AG08395 (cell line): ENCODE data around the gene HERC6.
"Not testable (repeated sequence)": the region's sequence is repeated elsewhere in the genome, so short reads cannot be mapped to it uniquely, and the experiment has no call there.

Source experiments
- DNase-seq: peaks from one replicate; pipeline ENCODE4 v3.0.0; 2012; ENCODE audit warnings: mixed read lengths, low spot score

HERC6 gene

DNA sequence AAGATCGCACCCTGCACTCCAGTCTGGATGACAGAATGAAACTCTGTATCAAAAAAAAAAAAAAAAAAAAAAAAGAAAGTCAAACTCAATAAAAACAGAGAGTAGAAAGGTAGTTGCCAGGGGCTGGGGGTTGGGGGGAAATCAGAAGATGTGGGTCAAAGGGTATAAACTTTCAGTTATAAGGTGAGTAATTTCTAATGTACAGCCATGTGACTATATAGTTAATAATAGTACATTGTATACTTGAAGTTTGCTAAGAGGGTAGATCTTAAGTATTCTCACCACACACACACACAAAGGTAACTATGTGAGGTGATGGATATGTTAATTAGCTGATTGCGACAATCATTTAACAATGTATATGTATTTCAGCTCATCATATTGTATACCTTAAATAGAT lies 11.5 kb downstream of the HERC6 start:
- no peak for DNase-seq

DNA sequence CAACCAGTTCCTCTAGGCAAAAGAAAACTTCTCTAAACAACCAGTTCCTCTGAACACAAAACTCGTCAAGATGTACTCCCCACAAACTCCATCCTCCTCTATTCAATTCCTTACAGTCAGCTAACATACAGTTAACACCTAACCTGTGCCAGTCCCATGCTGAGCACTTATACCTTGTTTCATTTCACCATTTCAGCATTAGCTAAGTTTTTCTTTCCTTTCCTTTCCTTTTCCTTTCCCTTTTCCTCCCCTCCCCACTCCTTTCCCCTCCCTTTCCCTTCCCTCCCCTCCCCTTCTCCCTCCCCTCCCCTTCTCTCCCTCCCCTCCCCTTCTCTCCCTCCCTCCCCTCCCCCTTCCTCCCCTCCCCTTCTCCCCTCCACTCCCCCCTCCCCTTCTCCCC lies 13.1 kb downstream of the HERC6 start:
- no peak for DNase-seq

DNA sequence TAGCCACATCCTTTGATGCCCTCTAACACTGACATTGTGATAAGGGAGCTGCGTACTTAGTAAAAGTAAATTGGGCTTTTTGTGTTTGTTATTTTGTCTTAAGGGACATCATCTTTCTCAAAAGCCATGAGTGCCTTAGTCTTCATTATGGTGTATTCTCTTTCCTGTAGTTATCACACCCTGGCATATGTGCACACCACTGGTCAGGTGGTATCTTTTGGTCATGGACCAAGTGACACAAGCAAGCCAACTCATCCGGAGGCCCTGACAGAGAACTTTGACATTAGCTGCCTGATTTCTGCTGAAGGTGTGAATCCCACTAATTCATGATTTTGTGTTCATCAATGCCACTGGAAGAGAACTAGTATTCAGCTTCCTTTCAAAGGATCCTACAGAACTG lies 18.0 kb downstream of the HERC6 start:
- no peak for DNase-seq

DNA sequence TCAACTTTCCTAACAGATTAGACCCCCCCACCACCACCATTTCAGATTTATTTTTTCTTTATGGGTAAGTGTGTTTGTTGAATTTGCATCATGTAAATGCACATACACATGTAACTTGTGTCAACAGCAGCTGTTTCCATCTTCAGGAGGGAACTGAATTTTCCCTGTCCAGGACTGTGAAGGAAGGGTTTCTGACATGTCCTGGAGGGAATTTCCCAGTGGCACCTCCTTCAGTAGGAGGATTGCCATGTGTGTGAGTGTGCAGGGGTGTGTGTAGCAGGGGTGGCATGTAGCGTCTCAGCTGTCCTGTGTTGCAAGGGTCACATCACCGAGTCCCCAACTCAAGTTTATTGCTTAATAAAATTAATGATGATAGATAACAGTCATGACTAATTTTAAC lies 19.7 kb downstream of the HERC6 start:
- DNase-seq = no peak

DNA sequence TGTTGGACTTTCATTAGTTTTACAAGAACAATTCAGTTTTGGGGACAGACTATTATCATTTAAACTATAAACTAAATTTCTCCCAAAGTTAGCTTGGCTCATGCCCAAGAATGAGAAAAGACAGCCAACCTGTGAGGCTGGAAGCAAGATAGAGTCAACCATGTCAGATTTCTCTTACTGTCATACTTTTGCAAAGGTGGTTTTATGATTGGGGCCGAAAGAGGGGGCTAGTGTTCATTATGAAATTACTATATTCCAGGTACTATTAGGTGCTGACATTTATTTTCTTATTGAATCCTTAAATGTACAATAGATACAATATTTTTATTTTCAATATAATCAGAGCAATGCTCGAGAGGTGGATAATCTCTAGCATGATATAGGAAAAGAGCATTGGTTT lies 30.6 kb downstream of the HERC6 start:
- no peak for DNase-seq

DNA sequence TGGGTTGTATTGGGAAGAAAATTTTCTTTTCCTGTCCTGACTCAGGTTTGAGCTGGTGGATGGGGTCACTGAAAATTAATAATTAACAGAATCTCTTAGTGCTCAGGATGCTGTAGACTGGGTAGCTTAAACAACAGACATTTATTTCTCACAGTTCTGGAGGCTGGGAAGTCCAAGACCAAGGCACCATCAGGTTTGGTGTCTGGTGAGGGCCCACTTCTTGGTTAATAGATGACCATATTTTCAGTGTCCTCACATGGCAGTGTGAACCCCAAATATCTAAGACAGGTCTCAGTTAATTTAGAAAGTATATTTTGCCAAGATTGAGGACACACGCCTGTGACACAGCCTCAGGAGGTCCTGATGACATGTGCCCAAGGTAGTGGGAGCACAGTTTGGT lies 31.1 kb downstream of the HERC6 start:
- no peak for DNase-seq

DNA sequence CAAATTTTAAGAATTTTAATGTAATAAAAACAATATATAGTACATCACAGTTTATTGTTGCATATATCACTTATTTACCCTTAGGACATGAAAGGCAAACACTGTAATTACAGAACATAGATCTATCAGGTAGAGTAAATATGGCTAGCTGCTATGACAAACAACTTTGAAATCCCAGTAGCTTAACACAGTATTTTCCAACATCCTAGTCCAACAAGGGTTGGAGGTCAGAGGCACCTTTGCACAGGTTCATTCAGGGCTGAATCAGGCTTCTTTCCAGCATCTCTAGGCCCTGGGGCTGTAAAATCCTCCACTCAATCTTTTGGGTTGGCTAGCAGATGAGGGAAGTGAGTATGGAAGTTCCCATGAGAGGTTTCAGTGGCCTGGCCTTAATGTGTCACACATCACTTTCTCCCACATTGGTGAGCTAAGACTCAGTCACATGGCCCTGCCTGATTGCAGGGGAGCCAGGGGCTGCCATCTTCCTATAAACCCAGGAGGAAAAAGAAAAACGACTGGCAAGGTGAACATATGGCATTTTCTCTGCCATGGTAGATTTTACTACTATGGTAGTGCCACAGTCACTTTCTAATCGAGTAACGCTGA lies 32.9 kb downstream of the HERC6 start:
- DNase-seq = no peak

DNA sequence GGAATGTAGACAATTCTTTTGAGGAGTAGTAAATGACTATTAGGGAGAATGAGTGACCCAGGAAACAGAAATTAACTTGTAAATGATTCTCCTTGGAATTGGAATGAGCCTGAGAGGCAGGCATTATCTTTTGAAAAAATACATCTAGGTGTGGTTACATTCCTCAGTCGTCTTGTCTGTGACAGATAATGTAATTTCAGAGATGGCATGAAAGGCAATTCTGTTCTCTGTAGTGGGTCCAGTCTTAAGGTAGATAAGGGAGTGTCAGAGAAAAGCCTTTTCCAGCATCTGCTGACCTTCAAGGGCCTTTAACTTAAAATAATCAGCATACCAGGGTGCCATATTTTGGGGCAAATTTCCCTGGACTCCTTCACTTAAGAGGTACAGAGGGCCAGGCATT lies 35.1 kb downstream of the HERC6 start:
- no peak for DNase-seq

DNA sequence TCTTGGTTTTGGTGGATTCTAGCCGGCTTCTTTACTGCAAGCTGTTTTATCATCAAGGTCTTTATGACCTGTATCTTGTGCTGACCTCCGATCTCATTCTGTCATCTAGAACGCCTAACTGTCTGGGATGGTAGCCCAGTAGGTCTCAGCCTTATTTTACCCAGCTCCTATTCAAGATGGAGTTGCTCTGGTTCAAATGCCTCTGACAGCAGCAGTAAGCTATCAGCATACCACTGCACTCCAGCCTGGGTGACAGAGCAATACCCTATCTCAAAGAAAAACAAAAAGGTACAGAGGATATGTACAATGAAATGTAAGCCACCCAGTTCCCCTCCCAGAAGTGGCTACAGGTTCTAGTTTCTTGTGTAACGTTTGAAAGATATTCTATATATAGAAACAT lies 36.1 kb downstream of the HERC6 start:
- DNase-seq = no peak

DNA sequence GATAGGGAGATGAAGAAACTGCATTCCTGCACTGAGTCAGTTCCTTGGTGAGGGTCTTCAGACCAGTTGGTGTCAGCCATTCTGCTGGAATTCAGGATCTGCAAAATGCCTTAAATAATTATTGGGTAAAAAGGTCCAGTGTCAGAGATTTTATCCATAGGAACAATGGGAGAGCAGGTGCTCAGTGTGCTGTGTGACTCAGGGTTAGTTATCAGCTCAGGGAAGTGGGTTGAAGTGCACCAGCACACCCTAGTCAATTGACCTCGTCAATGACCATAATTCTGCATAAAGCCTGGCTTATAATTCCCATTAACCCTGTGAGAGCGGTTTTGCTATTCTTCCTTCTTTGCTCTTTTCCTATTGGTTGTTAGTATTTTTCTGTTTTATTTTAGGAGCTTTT lies 37.3 kb downstream of the HERC6 start:
- DNase-seq = no peak

DNA sequence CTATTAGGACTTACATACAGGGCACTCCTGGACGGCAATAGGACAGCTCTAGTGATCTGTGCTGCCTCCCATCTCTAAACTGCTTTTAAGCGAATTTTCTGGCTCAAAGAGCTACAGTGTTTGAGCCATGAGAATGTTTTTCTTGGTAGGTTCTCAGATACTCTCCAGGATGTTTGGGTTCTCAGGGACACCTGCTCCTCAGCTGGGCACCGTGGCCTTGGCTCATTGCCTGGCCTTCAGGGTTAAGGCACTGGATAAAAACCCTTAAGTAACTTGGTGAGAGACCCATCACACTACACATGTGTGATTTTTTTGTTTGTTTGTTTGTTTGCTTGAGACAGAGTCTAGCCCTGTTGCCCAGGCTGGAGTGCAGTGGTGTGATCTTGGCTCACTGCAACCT lies 39.8 kb downstream of the HERC6 start:
- DNase-seq = no peak

DNA sequence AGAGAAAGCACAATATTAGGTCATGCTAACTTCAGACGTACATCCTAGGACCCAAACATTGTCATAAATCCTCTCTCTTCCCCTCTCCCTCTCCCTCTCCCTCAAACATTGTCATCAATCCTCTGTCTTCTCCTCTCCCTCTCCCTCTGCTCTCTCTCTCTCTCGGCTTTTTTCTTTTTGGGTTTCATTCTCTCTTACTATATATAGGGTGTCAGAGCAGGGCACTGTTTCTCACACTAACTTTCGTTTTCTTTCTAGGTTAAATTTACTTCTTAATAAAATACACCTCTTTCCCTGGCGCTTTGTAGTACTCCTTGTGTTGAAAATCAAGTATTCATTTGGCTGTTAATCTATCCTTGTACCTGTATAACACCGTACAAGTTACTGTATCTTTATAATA lies 41.2 kb downstream of the HERC6 start:
- DNase-seq = no peak

DNA sequence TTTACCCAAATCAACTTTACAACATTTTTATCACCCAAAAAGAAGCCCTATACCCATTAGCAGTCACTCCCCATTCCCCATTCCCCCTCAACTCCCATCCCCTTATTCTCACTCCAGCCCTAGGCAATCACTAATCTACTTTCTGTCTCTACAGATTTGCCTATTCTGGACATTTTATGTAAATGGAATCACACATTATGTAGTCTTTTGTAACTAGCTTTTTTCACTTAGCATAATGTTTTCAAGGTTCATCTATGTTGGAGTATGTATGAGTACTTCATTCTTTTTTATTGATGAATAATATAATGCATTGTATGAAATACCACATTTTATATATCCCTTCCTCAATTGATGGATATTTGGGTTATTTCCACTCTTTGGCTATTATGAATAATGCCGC lies 42.2 kb downstream of the HERC6 start:
- no peak for DNase-seq

DNA sequence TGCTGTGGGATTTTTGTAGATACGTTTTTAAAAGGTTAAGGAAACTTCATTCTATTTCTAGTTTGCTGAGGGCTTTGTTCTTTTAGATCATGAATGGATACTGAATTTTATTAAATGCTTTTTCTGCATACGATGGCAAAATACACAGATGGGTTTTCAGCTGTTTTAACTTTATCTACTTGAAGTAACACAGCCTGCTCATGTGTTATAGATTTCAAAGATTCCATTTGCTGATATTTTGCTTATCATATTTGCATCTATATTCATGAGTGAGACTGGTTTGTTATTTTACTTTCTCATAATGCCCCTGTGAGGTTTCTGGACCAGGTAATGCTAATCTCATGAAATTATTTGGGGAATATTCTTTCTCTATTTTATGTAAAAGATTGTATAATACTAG lies 43.8 kb downstream of the HERC6 start:
- DNase-seq = no peak

DNA sequence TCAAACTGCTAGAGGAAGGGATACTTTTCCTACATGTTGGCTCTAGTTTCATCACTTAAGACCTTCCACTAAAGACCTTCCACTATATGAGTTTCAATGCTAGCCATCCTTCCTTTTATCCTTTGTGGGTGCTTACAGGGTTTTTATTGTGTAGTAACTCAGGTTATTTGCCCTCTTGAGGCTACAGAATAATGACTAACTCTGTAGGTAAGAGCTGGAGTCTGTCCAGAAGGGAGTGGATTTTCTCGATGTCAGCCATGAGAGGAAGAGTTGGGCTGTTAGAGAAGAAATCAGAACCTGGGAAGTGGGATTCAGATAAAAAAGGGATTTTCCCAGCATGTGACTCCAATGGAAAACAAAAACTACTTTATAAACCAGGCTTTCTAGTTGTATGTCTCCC lies 50.7 kb downstream of the HERC6 start:
- DNase-seq = no peak

DNA sequence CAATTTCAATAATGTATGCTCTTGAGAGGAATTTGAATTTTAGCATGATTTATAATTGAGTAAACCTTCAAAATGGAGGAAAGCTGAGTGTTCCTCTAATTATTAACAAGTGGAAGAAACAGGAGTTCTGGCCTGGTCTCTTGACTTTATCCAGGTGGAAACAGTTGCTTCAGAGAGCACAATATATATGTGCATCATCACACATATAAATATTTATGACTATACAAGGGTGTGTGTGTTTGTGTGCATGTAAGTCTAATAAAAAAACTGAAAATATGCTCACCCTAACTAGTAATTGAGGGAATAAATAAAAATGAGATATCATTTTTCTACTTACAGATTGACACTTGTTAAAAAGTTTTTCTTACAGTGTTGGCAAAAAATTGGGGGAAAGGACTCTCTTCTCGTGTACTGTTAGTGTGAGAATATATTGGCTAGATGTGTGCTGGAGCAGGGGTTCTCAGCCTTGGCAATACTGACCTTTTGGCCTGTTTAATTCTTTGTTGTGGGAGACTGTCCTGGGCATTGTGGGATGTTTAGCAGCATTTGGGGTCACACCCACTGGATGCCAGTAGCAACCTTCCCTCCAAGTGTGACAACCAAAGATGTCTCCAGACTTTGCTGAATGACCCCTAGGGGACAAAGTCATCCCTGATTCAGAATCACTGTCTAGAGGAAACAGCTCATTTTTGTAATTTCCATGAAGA lies 57.5 kb downstream of the HERC6 start:
- no peak for DNase-seq

DNA sequence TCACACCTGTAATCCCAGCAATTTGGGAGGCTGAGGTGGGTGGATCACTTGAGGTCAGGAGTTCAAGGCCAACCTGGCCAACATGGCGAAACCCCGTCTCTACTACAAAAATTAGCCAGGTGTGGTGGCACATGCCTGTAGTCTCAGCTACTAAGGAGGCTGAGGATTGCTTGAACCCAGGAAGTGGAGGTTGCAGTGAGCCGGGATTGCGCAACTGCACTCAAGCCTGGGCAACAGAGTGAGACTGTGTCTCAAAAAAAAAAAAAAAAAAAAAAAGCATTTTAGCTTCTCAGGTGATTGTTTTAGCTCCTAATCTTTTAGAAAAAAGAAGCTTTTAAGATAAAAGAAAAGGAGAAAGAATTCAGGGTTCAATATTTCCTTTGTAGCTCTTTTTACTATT lies 59.2 kb downstream of the HERC6 start:
- not testable (repeated sequence) for DNase-seq

DNA sequence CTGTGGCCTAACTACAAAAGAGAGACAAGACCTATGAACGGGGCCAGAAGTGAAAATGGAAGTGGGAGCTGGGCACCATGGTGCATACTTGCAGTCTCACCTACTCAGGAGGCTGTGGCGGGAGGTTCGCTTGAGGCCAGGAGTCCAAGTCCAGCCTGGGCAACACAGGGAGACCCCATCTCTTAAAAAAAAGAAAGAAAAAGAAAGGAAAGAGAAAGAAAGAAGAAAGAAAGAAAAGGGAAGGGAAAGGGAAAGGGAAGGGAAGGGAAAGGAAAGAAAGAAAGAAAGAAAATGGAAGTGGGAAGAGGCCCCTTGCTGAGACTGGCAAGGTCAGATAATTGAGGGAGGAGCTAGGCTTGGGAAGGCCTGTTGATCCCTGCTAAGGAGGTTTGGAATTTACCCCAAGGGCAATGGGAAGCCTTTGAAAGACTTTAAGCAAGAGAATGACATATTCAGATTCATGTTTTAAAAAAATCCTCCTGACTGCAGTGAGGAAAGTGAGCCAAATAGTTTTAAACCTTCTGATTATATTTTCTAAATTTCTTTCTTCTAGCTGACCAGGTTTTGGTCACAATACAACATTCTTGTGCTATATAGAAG lies 60.6 kb downstream of the HERC6 start:
- DNase-seq = no peak

DNA sequence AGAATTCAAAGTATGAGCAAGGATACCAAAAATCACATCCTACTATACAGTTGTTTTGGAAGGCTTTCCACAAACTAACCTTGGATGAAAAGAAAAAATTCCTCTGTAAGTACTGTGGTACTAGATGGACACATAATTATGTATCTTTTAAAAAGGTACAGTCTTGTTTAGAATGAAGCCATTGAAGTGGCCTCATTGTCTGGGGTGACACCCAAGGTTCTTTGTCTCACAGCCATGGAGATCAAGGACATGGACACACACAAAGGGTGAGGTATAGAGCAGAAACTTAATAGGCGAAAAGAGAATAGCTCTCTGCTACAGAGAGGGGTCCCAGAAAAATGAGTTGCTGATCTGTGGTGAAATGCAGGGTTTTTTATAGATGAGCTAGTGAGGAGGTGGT lies 61.5 kb downstream of the HERC6 start:
- no peak for DNase-seq

DNA sequence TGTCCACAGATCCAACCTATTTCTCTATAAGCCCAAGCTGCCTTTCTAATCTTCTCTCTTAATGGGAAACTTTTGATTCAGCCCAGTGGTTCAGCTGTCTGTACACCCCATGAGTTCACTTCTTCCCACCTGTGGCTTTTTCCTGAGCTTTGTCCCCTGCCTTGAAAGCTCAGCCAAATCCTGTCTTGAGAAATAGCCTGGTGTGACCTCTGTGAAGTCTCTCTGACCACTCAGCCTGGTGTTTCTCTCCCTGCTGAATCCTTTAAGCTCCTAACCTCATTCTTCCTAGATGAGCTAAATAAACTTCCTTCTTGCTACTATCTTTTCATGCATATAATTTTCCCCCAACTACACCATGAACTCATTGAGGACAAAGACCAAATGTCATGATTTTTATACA lies 63.0 kb downstream of the HERC6 start:
- DNase-seq = no peak

DNA sequence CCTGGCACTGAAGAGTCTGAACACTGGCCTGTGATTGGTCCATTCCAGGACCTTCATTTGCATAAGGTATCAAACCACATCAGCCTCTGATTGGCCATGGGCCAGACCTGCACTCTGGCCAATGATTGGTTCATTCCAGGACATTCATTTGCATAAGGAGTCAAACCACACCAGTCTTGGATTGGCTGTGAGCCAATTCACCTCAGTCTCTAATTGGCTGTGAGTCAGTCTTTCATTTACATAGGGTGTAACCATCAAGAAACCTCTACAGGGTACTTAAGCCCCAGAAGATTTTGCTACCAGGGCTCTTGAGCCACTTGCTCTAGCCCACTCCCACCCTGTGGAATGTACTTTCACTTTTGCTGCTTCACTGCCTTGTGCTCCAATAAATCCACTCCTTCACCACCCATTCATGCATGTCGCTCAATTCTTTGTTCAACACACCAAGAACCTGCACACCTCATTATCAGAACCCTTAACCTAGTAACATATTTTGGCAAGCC lies 64.1 kb downstream of the HERC6 start:
- no peak for DNase-seq

DNA sequence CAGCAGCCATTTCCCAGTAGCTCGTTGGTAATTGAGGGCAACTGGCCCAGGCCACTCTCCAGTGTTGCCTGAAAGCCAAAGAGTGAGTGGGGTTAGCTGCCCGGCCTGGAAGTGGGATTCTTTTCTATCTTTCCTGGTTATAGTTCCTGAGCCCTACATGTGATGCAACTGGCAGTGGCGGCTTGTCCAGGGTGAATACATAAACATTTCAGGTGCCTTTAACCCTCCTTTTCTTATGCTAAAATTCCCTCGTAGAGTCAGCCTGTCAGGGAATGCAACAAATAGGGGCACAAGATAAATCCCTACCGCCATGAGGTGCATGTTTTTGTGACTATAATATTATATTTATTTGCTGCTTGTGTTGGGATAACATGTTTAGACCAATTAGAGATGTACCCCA lies 64.8 kb downstream of the HERC6 start:
- no peak for DNase-seq

DNA sequence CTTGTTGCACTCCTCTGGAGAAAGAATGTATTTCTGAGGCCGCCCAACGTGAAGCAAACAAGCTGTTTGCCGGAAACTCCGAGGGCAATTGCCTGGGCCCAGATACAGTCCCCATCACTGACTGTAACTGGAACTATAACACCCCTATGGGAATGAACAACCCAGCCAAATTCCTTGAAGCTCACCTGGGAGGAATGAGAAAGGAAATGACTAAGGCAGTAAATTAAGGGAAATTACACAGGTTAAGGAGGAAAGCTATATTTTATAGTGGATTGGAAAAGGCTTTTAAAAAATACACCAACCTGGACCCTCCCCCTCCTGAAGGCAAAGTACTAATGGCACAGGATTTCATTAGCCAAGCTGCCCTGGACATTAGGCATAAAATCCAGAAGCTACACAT lies 66.6 kb downstream of the HERC6 start:
- DNase-seq = no peak

DNA sequence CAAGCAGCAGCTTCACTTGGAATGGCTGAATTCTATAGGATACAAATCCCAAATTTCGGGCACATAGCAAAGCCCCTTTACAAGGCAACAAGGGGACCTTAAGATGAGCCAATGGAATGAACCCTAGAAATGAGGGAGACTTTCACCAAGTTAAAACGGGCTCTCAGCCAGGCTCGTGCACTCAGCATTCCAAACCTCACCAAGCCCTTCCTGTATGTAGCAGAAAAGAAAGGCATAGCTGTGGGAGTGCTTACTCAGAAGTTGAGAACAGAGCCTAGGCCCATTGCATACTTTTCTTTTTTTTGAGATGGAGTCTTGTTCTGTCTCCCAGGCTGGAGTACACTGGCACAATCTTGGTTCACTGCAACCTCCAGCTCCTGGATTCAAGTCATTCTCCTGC lies 67.5 kb downstream of the HERC6 start:
- DNase-seq = no peak
